HG02973 (cell line): Measurements from ENCODE around the gene CLEC5A.
"Not testable (repeated sequence)": the region's sequence is repeated elsewhere in the genome, so short reads cannot be mapped to it uniquely, and the experiment has no call there.

Source experiments
- ATAC-seq: cut with Tn5 transposase; IDR thresholded peaks from one replicate; pipeline ENCODE4 v1.9.1; 2021; ENCODE audit warnings: moderate library complexity; ENCODE audit not compliant: unreplicated experiment

Gene CLEC5A

DNA sequence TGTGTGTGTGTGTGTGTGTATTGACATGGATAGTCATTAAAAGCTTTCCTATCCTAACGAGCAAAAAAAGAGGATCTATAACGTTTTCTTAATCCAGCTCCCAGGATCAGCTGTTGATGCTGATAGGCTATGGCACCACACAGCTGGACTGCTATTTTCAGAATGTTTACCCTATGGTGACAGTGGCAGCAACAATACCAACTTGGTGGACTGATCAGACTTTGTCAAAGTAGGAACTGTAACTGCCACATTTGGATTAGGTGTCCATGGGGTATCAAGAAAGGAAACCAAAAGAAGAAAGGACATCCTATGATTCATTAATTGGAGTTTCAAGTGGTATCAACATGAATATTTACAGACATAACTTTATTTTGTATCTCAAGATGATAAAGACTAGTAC lies 2.7 kb upstream of the CLEC5A start:
- no peak for ATAC-seq

DNA sequence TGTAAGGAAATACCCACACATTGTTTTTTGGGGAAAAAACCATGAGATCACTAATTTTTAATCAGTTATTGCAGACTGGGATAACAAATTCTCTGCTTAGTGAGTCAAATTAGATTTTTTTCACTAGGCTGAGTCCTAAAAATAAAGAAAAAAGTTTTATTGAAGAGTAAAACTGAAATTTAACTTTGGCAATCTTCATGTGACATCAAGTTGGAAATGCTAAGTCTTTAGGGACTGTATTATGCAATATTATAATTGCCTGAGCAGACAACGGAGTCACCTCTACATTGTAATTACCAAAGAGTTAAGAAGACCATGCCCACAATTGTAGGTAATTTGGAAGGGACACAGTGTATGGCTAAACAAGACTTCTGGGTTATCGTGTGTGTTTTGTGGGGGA lies 2.2 kb upstream of the CLEC5A start:
- no peak for ATAC-seq

DNA sequence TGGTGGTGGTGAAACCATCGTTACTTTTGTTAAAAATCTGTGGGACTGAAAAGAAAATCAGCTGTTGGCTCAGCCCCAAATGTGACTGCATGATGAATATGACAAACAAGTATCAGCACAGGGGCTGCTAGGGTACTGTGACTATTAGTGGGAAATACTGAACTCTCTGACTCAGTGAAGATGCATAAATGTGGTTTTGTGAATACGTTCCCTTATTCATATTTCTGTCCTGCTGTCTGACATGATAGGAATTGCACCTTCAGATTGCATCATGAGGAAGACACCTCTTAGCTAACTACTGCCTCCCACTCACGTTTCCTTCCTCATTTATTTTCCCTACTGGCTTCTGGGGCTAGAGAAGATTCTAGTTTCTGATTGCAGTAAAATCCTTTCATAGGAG lies 1.4 kb downstream of the CLEC5A start:
- no peak for ATAC-seq

DNA sequence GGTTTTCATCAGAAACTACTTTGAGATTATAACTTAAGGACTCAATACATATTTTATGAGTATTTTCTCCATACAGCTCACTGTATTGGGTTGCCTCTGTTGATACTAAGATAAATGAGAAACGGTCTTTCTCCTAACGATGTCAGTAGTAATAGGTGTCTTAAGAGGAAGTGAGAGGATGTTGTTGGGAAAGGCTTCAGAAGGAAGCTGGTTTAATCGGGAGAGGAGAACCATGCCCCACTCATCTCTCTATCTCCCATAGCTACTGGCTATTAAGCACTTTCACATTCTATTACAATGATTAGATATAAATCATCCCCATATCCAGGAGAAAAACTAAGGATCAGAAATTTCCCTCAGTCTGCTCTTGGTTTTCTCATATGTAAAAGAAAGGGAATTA lies 2.0 kb downstream of the CLEC5A start:
- no peak for ATAC-seq

DNA sequence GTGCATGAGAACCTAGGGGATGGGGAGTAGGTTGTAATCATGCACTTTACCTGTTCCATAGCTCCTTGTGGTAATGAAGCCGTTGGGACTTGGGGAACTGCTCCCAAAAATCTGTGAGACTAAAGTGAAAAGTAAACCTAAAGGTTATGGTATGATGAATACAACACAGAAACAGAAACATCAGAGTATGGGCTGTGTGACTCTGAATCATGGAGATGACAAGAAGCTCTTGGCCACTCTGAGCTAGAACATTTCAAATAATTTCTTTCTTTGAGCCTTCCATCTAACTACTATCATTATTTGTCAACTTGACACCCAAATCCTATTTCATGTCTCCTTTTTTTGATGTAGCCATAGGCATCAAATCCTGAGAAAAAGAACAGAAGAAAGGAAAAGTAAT lies 2.9 kb downstream of the CLEC5A start:
- ATAC-seq: no peak

DNA sequence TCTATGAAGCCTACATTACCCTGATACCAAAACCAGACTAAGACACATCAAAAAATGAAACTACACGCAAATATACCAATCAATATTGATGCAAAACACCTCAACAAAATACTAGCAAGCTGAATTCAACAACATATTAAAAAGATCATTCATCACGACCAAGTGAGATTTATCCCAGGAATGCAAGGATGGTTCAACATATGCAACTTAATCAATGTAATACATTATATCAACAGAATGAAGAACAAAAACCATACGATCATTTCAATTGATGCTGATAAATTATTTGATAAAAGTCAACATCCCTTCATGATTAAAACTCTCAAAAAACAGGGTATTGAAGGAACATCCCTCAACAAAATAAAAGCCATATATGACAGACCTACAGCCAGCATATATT lies 5.7 kb downstream of the CLEC5A start:
- no peak for ATAC-seq

DNA sequence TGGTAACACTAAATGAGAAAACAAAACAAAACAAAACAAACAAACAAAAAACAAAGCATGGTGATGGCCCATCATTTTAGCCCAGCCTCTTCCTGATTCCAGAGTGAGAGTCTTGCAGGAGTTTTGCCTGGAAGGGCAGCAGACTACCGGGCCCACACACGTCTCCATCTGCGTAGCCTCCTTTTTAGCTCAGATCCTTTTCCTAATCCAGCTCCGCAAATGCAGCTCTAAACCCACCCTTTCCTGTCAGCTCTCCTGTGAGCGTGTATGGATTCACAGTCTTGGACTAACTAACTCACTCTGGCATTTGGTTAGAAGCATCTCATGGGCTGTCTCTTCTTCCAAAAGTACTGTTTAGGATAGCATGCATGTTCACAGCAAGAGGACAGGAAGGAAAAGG lies 16.6 kb downstream of the CLEC5A start:
- no peak for ATAC-seq

DNA sequence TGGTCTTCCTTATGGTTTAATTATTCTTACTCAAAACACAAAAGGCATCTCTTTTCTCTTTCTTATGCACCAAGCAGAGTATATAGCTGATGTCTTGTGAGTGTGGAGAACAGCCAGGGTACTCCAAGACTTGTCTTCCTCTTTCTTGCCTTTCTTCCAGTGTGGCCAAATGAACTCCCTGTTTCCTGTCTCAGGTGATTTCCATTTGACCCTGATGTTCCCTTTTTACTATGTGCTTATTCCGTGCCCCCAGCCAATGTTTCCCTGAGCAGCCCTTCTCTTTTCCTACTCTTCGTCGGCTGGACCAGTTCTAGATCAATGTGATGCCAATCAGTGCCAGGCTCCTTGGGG lies 18.0 kb downstream of the CLEC5A start:
- ATAC-seq: no peak

DNA sequence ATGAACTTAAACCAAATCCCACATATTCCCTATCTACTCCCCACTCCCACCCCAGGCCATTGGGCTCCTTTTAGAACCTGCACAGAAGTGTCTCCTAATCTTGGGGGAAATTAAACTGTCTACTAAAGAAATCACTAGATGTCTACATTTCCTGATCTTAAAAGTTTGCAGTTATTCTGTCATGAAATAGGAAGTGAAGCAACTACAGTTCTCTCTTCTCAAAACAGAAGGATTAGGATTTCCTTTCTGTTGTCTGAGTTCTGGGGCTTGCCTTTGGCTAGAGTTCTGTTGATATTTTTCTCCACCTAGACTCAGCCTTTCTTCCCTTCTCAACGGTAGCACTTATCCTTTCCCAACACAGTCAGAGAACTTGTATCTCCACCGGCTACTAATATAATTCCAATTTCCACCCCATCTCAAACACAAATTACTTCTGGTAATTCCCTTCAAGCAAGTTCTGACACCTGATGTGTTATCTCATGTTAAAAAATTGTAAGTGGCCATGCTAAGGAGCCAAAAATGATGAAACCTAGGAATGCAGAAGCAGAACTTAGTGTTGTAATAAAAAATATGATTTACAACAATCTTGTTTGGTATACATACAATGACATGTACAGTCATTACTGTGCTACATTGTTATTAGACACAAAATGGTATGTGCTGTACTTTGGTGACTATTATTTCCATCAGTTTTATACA lies 18.5 kb downstream of the CLEC5A start:
- ATAC-seq: no peak

DNA sequence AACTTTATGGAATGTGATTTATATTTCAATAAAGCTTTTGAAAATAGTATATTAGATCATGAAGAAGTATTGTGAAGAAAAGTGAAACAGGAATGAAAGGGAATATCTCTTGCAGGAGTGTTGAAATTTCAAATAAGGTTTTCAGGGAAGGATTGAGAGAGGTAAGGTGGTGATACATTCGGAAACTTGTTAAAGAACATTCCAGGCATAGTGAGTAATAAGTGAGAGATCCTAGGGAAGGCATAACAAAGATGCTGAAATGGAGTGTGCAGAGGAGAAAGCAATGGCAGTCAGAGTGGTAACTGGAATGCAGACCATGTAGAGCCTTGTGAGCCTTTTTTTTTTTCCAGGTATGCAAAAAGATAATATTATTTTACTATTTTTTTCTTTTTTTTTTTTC lies 26.5 kb downstream of the CLEC5A start:
- ATAC-seq: no peak

DNA sequence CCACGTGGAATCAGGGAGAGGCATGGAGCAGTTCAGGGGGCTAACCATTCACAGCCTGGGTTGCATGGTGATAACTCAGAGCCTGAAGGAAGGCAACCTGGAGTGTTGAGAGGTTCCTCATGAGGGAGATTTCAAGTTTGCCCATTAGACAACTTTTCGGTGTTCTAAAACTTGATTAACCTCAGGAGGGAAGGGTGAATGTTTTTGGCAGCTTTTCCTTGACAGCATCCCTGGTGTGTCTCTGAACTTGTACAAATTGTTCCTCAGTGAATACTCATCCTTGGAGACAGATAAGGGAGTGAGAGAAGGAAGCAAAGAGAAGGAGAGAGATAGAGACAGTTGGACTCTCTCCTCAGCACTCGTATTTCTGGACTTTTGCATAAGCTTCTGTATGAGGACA lies 30.7 kb downstream of the CLEC5A start, which contains the start of gene OR9A4:
TSS of gene OR9A4 (plus strand) at position 301 of the 400 bp plus-strand sequence. CDS start 2,477 bp downstream, outside the sequence.
- no peak for ATAC-seq

DNA sequence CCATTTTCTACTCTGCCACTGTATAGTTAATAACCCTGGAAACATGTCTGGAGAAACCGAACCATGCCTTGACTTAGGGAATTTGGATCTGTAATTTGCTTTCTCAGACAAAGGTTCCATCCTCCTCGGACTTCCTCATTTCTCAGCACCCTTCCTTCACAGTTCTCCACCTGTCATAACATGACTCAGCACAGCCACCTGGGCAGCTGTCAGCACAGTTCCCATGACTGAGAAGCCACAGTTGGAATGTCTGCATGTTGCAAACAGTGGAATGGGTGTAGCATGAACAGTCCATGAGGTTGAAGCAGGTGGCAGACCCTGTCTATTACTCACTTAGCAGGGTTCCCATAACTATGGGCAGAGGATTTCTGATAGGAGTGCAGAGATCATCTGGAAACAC lies 31.2 kb downstream of the CLEC5A start:
- no peak for ATAC-seq

DNA sequence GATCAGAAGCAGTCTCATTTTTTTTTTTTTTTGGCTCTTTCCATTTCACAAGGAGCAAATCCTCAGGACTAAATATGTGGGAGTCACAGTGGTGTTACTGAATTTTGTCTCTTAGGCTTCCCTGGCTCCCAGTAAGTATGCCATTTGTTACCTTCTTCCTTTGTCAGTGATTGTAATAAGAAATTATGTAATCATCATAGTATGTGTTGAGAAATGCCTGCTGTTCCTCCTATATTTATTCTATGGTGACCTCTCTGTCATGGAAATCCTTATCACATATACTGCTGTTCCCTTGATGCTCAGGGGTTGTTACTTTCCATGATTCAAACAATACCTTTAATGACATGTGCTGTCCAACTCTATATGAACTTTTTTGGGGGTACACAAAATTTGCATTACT lies 35.4 kb downstream of the CLEC5A start:
- ATAC-seq: no peak

DNA sequence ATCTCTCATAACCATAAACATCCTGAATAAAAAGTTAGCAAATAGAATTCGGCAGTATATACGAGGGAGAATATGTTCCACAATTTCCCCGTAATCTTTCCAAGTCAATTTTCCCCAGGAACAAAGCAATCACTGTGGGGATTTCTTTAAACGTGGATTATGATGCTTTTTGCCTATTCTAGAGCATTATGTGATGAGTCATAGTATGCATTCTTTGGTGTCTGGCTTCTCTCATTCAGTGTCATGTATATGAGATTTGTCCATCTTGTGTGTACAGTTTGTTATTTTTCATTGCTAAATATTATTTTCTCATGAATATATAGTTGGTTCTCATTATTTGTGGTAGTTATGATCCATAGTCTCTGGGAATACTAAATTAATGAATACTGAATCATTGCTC lies 40.5 kb downstream of the CLEC5A start:
- no peak for ATAC-seq

DNA sequence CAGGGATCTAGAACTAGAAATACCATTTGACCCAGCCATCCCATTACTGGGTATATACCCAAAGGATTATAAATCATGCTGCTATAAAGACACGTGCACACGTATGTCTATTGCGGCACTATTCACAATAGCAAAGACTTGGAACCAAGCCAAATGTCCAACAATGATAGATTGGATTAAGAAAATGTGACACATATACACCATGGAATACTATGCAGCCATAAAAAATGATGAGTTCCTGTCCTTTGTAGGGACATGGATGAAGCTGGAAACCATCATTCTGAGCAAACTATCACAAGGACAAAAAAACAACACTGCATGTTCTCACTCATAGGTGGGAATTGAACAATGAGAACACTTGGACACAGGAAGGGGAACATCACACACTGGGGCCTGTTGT lies 47.4 kb downstream of the CLEC5A start:
- ATAC-seq: not testable (repeated sequence)

DNA sequence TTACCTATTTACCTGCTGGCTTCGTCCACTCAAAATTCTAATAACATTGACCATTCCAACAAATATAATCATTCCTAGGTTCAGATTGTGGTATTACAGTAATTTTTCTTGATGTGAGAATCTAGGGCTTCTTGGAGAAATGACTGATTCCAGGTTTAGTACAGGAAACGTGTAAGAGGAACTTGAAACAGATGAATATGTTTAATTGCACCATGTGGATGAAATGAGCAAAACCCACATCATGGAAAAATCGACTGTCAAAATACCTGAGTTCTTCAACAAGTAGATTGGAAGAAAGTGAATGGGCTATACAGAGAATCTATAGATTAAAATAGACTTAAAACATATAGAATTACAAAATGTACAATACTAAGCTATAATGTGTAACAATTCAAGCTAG lies 55.4 kb downstream of the CLEC5A start:
- ATAC-seq: no peak

DNA sequence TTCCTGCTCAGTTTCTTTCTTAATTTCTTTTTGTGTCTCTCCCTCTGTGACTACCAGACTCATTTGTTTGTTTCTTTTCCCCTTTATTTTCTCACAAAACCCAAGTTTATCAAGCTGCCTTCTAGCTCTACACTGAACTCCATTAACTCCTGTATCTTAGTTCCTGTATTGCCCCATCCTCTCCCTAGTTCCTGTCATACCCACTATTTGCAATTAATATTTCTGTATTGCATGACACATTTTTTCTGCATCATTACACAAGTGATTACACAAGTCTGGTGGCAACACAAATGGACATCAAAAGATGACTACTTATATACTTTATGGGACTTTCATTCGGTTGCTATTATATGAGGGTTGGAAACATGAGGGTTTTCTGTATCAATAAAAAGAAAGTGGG lies 57.5 kb downstream of the CLEC5A start:
- ATAC-seq: no peak

DNA sequence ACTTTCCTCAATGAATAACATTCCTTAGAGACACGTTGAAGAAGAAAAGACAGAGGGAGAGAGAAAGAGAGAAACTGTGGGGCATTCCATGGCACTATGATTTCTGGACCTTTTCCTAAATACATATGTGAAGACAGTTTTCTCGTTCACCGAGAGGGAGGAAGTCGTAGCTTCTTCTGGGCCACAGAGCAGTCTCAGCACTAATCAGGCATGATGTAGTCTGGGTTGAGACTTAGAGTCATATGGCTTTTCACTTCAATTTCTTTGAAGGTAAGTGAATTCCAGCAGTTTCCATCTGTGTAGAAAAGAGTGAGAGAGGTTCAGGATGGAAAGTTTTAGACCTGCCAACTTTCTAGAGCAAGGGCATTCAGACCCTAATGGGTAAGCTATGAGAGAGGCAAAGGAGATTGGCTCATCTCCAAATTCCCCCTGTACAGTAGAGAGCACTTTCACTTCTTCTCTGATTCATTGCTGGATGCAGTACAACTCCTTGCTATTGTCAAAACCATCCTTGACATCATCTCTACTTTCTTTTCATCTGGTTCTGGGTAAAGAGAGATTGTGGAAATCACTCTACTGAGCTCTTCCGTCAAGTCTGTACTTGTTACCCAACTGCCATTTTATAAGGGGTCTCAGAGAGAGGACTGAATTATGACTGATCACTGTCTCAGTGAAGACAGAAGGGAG lies 62.1 kb downstream of the CLEC5A start:
- ATAC-seq: peak; percentile 91

DNA sequence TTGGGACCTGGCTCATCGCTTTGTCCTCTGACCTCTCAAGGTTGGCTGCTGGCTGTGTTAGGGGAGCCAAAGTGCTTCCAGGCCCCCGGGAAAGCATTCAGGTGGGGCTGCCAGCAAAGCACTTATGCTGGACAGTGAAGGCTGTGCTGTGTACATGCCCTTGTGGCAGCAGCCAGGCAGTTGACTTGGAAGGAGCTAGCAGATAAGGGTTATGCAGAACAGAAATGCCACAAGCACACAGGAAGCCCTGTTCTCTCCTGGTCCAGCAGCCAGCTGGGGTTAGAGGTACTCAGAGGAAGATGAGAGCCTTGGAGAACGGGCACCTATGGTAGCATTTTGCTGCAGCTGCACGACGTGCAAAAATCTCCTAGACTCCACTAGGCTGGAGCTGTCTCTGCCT lies 65.8 kb downstream of the CLEC5A start:
- no peak for ATAC-seq

DNA sequence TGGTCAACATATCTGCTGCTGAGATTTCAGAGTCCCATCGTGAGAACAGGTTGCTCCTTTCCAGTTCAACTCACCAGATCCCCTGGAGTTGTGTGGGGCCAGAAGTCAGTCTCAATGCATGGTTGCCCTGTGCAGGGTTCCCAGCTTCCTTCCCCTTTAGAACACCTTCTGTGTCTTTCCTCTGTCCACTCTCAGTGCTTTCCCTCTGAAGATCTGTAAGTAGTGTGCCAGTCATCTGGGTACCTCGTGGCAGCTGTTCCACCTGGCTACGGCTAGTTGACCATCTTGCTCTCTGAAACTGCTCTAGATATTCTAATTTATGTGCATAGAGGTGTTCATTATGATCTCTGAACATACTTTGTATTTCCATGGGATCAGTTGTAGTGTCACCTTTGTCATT lies 69.4 kb downstream of the CLEC5A start:
- no peak for ATAC-seq
